GM12872 (cell line): ENCODE measurements around the gene CD200R1L.

Experiments
- TF ChIP-seq, protein P1 (sequence below): IDR thresholded peaks from 3 replicates; pipeline ENCODE4 v1.5.1; 2011; ENCODE audit warnings: low read depth, mild to moderate bottlenecking, low read length, moderate library complexity; ENCODE audit not compliant: insufficient read depth

CD200R1L gene

DNA sequence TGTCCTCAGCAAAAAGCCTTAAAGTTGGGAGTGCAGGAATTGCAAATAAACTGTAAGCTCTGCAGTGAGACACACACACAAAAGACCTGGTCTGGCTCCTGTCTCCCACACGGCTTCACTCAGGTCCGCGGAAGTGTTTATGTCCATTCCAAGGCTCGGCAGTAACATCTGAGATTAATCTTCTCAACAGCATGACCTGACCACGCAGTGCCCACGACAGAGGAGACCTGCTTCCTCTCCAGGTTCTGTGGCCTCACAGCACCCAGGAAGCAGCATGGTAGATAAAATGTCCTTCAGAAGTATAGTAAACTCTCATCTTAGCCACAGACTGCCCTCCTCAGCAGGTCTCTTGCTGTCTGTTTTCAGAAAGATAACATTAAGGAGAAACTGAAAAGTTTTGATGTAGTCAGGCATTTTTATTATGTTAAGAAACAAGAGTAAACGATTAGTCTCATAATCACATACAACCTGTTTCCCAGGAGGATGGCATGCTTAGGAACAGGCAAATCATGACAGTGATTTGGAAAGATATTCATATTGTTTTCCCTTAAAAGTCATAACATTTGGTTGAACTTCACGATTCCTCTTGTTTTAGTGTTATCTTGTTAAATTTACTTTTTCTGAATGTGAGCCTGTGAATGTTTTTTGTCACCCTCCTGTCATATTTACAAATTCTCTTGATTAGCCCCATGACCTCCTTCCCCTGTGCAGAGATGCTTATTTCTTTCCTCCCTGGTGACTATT, 34.6 kb downstream of the CD200R1L start:
- TF ChIP-seq, protein P1, sequence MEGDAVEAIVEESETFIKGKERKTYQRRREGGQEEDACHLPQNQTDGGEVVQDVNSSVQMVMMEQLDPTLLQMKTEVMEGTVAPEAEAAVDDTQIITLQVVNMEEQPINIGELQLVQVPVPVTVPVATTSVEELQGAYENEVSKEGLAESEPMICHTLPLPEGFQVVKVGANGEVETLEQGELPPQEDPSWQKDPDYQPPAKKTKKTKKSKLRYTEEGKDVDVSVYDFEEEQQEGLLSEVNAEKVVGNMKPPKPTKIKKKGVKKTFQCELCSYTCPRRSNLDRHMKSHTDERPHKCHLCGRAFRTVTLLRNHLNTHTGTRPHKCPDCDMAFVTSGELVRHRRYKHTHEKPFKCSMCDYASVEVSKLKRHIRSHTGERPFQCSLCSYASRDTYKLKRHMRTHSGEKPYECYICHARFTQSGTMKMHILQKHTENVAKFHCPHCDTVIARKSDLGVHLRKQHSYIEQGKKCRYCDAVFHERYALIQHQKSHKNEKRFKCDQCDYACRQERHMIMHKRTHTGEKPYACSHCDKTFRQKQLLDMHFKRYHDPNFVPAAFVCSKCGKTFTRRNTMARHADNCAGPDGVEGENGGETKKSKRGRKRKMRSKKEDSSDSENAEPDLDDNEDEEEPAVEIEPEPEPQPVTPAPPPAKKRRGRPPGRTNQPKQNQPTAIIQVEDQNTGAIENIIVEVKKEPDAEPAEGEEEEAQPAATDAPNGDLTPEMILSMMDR: no peak

DNA sequence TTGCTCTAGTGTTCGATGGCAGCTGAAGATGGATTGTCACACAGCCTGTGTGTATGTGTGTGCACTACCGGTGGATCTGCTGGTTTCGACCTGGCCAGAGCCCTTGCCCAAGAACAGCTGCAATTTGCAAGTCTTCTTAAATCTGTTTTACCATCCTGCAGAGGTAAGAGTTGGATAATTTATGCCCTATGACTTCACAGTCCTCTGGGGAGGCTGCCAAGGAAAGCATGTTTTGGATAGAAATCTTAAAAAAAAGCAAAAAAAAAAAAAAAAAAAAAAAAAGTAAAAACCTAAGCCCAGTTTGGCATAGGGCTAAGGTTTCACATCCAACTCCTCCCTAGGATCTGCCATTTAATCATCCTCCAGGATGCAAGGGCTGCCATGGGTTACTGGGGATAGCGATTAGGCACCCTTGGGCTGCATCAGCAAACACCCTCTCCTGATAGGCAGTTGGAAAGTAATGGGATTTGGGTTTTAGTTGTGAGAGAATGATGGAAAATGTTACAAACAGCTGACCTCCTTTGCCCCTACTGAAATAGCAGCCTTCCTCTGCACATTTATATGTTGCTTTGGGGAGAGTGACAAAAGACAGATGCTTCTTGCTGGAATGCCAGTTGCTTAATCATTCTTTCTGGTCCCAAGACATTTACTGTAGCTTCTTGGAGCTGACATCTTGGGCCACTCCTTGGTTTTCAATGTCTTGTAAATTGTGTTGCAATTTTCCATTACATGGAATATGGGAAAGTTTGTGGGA, 35.4 kb downstream of the CD200R1L start:
- TF ChIP-seq, protein P1: no peak

DNA sequence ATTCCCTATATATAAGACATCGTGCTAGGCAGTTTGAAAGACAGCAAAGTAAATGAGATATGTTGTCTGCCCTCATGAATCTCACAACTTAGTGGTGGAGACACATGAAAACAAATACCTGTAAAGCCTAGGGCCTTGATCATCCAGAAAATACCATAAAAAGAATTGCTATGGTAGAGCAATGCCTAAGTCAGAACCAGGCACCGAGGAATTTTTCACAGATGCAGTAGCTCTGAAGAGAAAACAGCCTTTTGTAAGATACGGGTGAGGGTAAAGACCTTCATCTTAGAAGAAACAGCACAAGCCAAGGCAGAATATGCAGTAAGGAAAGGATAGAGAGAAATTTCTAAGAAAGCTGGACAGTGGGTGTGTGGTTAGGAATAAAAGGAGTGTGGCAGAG, 36.1 kb downstream of the CD200R1L start:
- TF ChIP-seq, protein P1: no peak

DNA sequence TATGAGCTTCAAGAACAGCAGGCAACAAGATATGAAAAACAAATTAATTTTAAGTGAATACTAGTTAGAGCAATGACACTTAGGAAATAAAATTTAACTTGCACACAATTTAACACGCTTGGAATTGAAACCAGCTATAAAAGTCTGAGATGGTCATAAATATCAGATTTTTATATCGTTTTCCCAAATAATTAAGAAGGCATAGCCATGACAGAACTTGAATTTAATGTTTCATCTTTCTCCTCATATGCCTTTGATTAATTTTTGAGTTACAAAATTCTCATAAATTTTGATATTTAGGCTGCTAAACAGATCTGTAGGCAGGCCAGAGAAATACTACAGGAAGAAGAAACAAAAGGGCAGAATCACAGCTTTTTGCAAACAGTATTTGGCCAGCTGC, 38.5 kb downstream of the CD200R1L start:
- TF ChIP-seq, protein P1: no peak

DNA sequence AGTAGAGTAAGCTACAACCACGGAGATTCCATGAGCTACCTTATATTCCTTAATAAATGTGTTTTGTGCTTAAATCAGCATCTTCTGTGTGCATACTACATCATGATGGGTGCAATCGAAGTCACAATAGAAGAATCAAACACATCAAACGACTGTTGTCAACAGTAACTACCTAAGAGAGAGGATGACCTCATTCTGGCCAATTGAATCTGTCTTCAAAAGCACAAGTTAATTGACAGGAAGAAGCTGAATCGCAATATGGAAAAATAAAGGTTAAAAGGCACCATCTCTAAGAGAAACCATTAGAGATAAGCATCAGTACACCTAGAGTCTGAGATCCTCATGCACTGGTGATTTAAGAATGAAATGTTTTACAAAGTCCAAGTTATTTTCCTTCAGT, 39.0 kb downstream of the CD200R1L start:
- TF ChIP-seq, protein P1: no peak

DNA sequence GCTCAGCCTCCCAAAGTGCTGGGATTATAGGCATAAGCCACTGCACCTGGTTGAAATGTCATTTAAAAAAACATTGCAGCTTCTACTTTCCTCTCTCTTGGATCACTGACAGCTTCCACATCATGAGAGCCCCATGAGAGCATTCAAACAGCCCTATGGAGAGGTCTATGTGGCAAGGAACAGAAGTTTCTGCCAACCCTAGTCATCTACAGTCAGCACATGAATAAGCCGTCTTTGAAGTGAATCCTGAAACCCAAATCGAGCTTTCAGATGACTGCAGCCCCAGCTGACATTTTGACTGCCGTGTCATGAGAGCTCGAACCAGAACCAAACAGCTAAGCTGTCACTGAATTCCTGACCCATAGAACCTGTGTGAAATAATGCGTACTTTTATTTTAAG, 39.8 kb downstream of the CD200R1L start:
- TF ChIP-seq, protein P1: no peak

DNA sequence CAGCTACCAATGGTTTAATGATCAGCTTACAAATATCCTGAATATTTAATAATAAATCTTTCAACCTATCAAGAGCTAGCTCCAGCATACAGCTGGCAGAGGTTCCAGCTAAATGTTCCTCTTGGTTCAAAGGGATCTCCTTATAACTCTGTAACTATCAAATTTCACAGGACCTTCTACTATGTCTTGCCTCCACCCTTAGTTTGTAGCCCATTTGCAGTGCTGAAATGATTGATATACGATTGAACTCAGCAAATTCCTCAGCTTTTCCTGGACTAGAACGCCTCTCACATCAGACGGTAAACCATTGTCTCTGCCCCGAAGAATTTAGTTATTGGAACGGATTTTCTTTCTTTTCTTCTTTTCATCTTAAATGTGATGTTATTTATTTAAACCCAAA, 41.5 kb downstream of the CD200R1L start:
- TF ChIP-seq, protein P1: no peak
